Activated effector memory CD4-positive, alpha-beta T cell treated with anti-CD3 and anti-CD28 coated beads, Interleukin-2, amount 50 U/mL, for 16 hours (primary cell): Measurements from ENCODE around the gene PGM2L1.
"Not testable (repeated sequence)": the region's sequence is repeated elsewhere in the genome, so short reads cannot be mapped to it uniquely, and the experiment has no call there.

Experiments
- DNase-seq: peaks from one replicate; pipeline ENCODE4 v3.0.0-alpha.2; 2020

The PGM2L1 gene

GRCh38 chr11:74398244-74399159 lies at the start of gene PGM2L1:
Gene PGM2L1 (minus strand): TSS chr11:74398433. CDS start chr11:74398161, 272 bp downstream.
- DNase-seq, result peak; percentile 96

DNA sequence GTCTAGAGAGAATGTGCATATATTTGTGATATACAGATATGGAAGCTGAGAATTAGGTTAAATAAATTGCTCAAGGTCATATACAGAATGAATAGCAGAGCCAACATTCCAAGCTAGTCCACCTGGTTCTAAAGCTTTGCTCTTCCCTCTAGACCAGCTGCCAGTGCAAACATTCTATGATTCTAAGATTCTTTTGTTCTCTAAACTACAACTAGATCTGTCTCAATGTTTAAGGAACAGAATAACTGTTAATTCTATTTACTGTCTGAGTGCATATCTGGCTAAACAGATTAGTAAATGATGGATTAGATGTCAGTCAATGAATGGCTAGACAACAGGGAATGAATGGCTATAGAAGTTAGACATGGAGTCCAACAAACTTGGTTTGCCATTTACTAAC lies 49.5 kb upstream of the PGM2L1 start:
- no peak for DNase-seq

GRCh38 chr11:74446532-74446938 lies 48.3 kb upstream of the PGM2L1 start:
- no peak for DNase-seq

GRCh38 chr11:74444173-74444826 lies 46.1 kb upstream of the PGM2L1 start:
- no peak for DNase-seq

GRCh38 chr11:74443071-74443864 lies 45.0 kb upstream of the PGM2L1 start:
- DNase-seq, result no peak

GRCh38 chr11:74442636-74443035 lies 44.4 kb upstream of the PGM2L1 start:
- no peak for DNase-seq

DNA sequence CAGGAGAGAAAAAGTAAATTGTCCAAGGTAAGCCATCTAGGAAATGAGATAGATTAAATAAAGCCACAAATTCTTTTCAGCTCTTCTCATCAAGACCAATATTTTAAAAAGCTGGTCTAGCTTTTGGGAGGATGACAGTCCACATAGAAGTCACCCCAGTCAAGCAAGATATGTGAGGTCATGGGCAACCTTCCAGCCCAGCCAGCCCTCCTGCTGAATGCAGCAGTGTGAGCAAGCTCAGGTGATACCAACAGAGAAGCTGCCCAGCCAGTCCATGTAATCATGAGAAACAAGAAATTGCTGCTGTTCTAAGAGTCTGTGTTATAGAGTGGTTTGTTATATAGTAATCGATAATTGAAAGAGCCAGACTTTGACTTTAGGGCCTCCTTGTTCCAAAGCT lies 40.4 kb upstream of the PGM2L1 start:
- no peak for DNase-seq

- DNase-seq, result no peak
Observed at GRCh38 chr11:74437441-74438042, 39.3 kb upstream of the PGM2L1 start.

- no peak for DNase-seq
Observed at GRCh38 chr11:74434528-74434927, 36.3 kb upstream of the PGM2L1 start.

- DNase-seq, result no peak
Observed at GRCh38 chr11:74429205-74429604, 31.0 kb upstream of the PGM2L1 start.

GRCh38 chr11:74427384-74427886 lies 29.2 kb upstream of the PGM2L1 start:
- DNase-seq, result no peak

- no peak for DNase-seq
Observed at GRCh38 chr11:74425100-74425499, 26.9 kb upstream of the PGM2L1 start.

- DNase-seq, result no peak
Observed at GRCh38 chr11:74418509-74418895, 20.3 kb upstream of the PGM2L1 start.

GRCh38 chr11:74417860-74418508 lies 19.8 kb upstream of the PGM2L1 start:
- DNase-seq, result no peak

GRCh38 chr11:74417379-74417804 lies 19.2 kb upstream of the PGM2L1 start:
- DNase-seq, result no peak

- DNase-seq, result not testable (repeated sequence)
Observed at GRCh38 chr11:74416974-74417373, 18.7 kb upstream of the PGM2L1 start.

GRCh38 chr11:74412733-74413359 lies 14.6 kb upstream of the PGM2L1 start:
- DNase-seq, result no peak

- DNase-seq, result no peak
Observed at GRCh38 chr11:74412321-74412720, 14.1 kb upstream of the PGM2L1 start.

- DNase-seq, result no peak
Observed at GRCh38 chr11:74409633-74410032, 11.4 kb upstream of the PGM2L1 start.

DNA sequence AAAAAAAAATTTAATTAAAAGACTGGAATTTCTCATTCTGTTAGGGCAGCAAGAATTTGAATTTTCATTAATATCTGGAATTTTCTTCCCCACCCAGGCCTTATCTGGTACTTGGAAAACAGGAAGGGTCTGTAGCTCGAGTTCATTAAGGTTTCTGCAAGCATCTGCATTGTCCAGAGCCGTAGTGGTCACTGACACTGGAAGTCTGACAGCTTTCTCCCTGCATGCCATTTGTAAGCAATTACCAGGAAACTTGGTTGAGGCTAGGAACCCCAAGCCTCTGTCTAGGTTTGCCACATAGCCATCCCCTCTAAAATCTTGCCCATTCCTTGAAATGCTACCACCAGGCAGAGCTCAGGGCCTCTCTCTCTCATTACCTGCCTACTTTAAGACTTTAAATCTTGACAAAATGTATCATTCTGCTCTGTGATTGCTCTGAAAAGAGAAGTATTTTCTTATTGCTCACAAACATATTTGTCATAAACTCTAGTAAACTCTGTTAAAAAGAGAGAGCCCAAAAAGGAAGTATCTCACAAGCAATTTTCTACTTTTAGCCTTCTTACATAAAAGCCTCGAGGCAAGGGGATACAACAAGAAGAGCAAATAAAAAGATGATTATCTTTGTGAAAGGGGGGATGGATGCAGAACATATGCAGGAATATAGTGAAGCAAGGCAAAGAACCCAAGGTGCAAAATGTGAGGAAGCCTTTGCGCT lies 5.5 kb upstream of the PGM2L1 start:
- DNase-seq, result no peak

- no peak for DNase-seq
Observed at GRCh38 chr11:74400606-74401005, 2.4 kb upstream of the PGM2L1 start.
